GM12873 (cell line): ENCODE measurements around the gene DAW1.

ENCODE experiments used
- CTCF ChIP-seq: IDR thresholded peaks from 2 replicates; pipeline ENCODE4 v1.5.1; 2012; ENCODE audit warnings: low read depth, mild to moderate bottlenecking, moderate library complexity, low read length, control low read depth; ENCODE audit not compliant: insufficient read depth; ENCODE audit errors: missing control alignments

The DAW1 gene

GRCh38 chr2:227849906-227850305, 21.5 kb upstream of the DAW1 start:
- no peak for TF ChIP-seq CTCF

- TF ChIP-seq CTCF: no peak
Observed at GRCh38 chr2:227853204-227853629, 18.2 kb upstream of the DAW1 start.

- TF ChIP-seq CTCF: no peak
Observed at GRCh38 chr2:227853765-227854271, 17.6 kb upstream of the DAW1 start.

GRCh38 chr2:227855440-227855839, 16.0 kb upstream of the DAW1 start:
- no peak for TF ChIP-seq CTCF

GRCh38 chr2:227856697-227857096, 14.7 kb upstream of the DAW1 start:
- TF ChIP-seq CTCF: no peak

- TF ChIP-seq CTCF: no peak
Observed at GRCh38 chr2:227860221-227860641, 11.2 kb upstream of the DAW1 start.

GRCh38 chr2:227861011-227861410, 10.4 kb upstream of the DAW1 start:
- no peak for TF ChIP-seq CTCF

GRCh38 chr2:227862227-227862740, 9.1 kb upstream of the DAW1 start:
- peak; percentile 60 for TF ChIP-seq CTCF
